ENCODE results near the gene DGAT2. TPM values are rescaled to one million over a fixed set of nuclear protein-coding genes. Genes with fewer than 3 reads are reported as not detected.
"Not testable (repeated sequence)": the region's sequence is repeated elsewhere in the genome, so short reads cannot be mapped to it uniquely, and the experiment has no call there.

DGAT2 gene
- 1.7 TPM for total RNA-seq (ENCODE audit: insufficient read depth, low replicate concordance)

- DNase-seq (ENCODE audit: low spot score): peak; percentile 59
Measured at GRCh38 chr11:75768112-75768908, at the start of gene DGAT2. DGAT2 (plus strand) TSS chr11:75768778; CDS start chr11:75768992, 214 bp downstream.

GRCh38 chr11:75719340-75720239 lies 49.0 kb upstream of the DGAT2 start:
- no peak for DNase-seq (ENCODE audit: low spot score)

- DNase-seq (ENCODE audit: low spot score): no peak
Measured at GRCh38 chr11:75720639-75721038, 47.9 kb upstream of the DGAT2 start.

GRCh38 chr11:75721852-75722668 lies 46.5 kb upstream of the DGAT2 start:
- no peak for DNase-seq (ENCODE audit: low spot score)

- DNase-seq (ENCODE audit: low spot score): no peak
Measured at GRCh38 chr11:75722669-75723042, 45.9 kb upstream of the DGAT2 start.

- no peak for DNase-seq (ENCODE audit: low spot score)
Measured at GRCh38 chr11:75725547-75726320, 42.8 kb upstream of the DGAT2 start.

GRCh38 chr11:75728992-75729391 lies 39.6 kb upstream of the DGAT2 start:
- no peak for DNase-seq (ENCODE audit: low spot score)

GRCh38 chr11:75731095-75731494 lies 37.5 kb upstream of the DGAT2 start:
- no peak for DNase-seq (ENCODE audit: low spot score)

GRCh38 chr11:75733071-75733430 lies 35.5 kb upstream of the DGAT2 start:
- DNase-seq (ENCODE audit: low spot score): no peak

GRCh38 chr11:75733431-75734107 lies 35.0 kb upstream of the DGAT2 start:
- DNase-seq (ENCODE audit: low spot score): no peak

GRCh38 chr11:75734491-75735180 lies 33.9 kb upstream of the DGAT2 start:
- DNase-seq (ENCODE audit: low spot score): no peak

GRCh38 chr11:75735181-75735845 lies 33.3 kb upstream of the DGAT2 start:
- DNase-seq (ENCODE audit: low spot score): no peak

- no peak for DNase-seq (ENCODE audit: low spot score)
Measured at GRCh38 chr11:75737314-75737713, 31.3 kb upstream of the DGAT2 start.

GRCh38 chr11:75740681-75741080 lies 27.9 kb upstream of the DGAT2 start:
- no peak for DNase-seq (ENCODE audit: low spot score)

GRCh38 chr11:75743159-75743558 lies 25.4 kb upstream of the DGAT2 start:
- not testable (repeated sequence) for DNase-seq (ENCODE audit: low spot score)

GRCh38 chr11:75743711-75744563 lies 24.6 kb upstream of the DGAT2 start:
- DNase-seq (ENCODE audit: low spot score): no peak

GRCh38 chr11:75745807-75746206 lies 22.8 kb upstream of the DGAT2 start:
- DNase-seq (ENCODE audit: low spot score): no peak

GRCh38 chr11:75748729-75749273 lies 19.8 kb upstream of the DGAT2 start:
- DNase-seq (ENCODE audit: low spot score): not testable (repeated sequence)
